ENCODE measurements around the gene MXI1. TPM values are rescaled to one million over a fixed set of nuclear protein-coding genes. Genes with fewer than 3 reads are reported as not detected.

The MXI1 gene
- total RNA-seq, 2 experiments from 2014 or later = 11.7 to 22.3 TPM

- no peaks in the 10 kb centered on the region for H3K36me3 ChIP-seq (ENCODE audit: insufficient read depth, low read length)
- BruUV-seq (replicated peaks) = no TSS peak
- no peak for DNase-seq (ENCODE audit: low spot score)
- no peaks in the 10 kb centered on the region; the same call in 1 of the 2 replicates for H3K79me2 ChIP-seq (ENCODE audit: insufficient read depth, low read depth, low read length)
- no peak for TF ChIP-seq CTCF (conservative IDR thresholded peaks at IDR 0.05; ENCODE audit: low read length)
- no peak for TF ChIP-seq EZH2phosphoT487 (IDR thresholded peaks at IDR 0.05; ENCODE audit: borderline replicate concordance, low read depth, low read length)
- no peaks in the 10 kb centered on the region for H3K9me2 ChIP-seq (ENCODE audit: insufficient read depth, low read length)
- peaks cover 50% of the 10 kb centered on the region for H3K4me1 ChIP-seq (ENCODE audit: insufficient read depth, low read length, poor library complexity, severe bottlenecking)
- CTCF ChIA-PET (ENCODE audit: unreplicated experiment) = interaction anchor here (1.0 kb wide), 1 partner anchor 9 kb away, joined by 3 read pairs; no protein-coding TSS in a partner anchor
- no peaks in the 10 kb centered on the region for H3K9me3 ChIP-seq (ENCODE audit: low read length)
- POLR2A ChIA-PET = interaction anchor here (0.7 to 1.5 kb wide), 3 partner anchors 9 to 330 kb away, joined by 3 to 5 read pairs (median 4); no protein-coding TSS in a partner anchor
- H3K4me3 ChIP-seq (ENCODE audit: low read depth, low read length, poor library complexity, severe bottlenecking) = no peak overlapping the region
- no peaks in the 10 kb centered on the region for H4K20me1 ChIP-seq (ENCODE audit: insufficient read depth, low read length)
- no peak overlapping the region for H3K4me2 ChIP-seq (ENCODE audit: low read length)
- H2AFZ ChIP-seq (ENCODE audit: low read length) = no peak overlapping the region
- no peak overlapping the region for H3K27ac ChIP-seq (ENCODE audit: low read depth, low read length, poor library complexity, severe bottlenecking)
- intact Hi-C loops (cut with micrococcal nuclease; ENCODE audit: unreplicated experiment) = loop anchor here (10.0 kb wide), 1 partner anchor 708 kb away; no protein-coding TSS in a partner anchor
These were observed 9.7 kb downstream of the MXI1 start for GRCh38 chr10:110216942-110217661.

- no peak overlapping the region for H3K4me2 ChIP-seq (ENCODE audit: low read length)
- H4K20me1 ChIP-seq (ENCODE audit: insufficient read depth, low read length) = no peaks in the 10 kb centered on the region
These were observed 10.2 kb downstream of the MXI1 start for GRCh38 chr10:110217662-110218008.

More at GRCh38 chr10:110217662-110218008, 10.2 kb downstream of the MXI1 start:
- ChIA-PET CTCF (ENCODE audit: unreplicated experiment) (interaction anchor here (1.0 kb wide), 1 partner anchor 10 kb away, joined by 3 read pairs; no protein-coding TSS in a partner anchor), POLR2A (interaction anchor here (0.7 to 1.5 kb wide), 3 partner anchors 10 to 84 kb away, joined by 3 to 5 read pairs (median 3); no protein-coding TSS in a partner anchor)
- Histone ChIP-seq H3K27ac (ENCODE audit: low read depth, low read length, poor library complexity, severe bottlenecking) (no peak overlapping the region), H3K36me3 (ENCODE audit: insufficient read depth, low read length) (no peaks in the 10 kb centered on the region), H2AFZ (ENCODE audit: low read length) (no peak overlapping the region), H3K9me3 (ENCODE audit: low read length) (no peaks in the 10 kb centered on the region), H3K9me2 (ENCODE audit: insufficient read depth, low read length) (no peaks in the 10 kb centered on the region), H3K4me1 (ENCODE audit: insufficient read depth, low read length, poor library complexity, severe bottlenecking) (peaks cover 47% of the 10 kb centered on the region), H3K4me3 (ENCODE audit: low read depth, low read length, poor library complexity, severe bottlenecking) (no peak overlapping the region), H3K79me2 (ENCODE audit: insufficient read depth, low read depth, low read length) (no peaks in the 10 kb centered on the region; the same call in 1 of the 2 replicates)
- no TSS peak for BruUV-seq (replicated peaks)
- DNase-seq (ENCODE audit: low spot score) = no peak
- intact Hi-C loops (cut with micrococcal nuclease; ENCODE audit: unreplicated experiment) = loop anchor here (10.0 kb wide), 1 partner anchor 707 kb away; no protein-coding TSS in a partner anchor
- no peak for TF ChIP-seq EZH2phosphoT487 (IDR thresholded peaks at IDR 0.05; ENCODE audit: borderline replicate concordance, low read depth, low read length)
- TF ChIP-seq CTCF (conservative IDR thresholded peaks at IDR 0.05; ENCODE audit: low read length) = no peak

Data from OCI-LY7 (cell line).